ACHN (cell line): ENCODE data around the gene MAPK6.
"Not testable (repeated sequence)": the region's sequence is repeated elsewhere in the genome, so short reads cannot be mapped to it uniquely, and the experiment has no call there.

Source experiments
- DNase-seq: peaks from one replicate; pipeline ENCODE4 v3.0.0-alpha.2; 2015
- in situ Hi-C: cut with HindIII; loops from 2 replicates; pipeline ENCODE4 v1.10.0; 2017; ENCODE audit warnings: low sequenced_read_pairs, low pct_ligation_motif_present, low pct_unique_long_range_greater_than_20kb

MAPK6 gene

DNA sequence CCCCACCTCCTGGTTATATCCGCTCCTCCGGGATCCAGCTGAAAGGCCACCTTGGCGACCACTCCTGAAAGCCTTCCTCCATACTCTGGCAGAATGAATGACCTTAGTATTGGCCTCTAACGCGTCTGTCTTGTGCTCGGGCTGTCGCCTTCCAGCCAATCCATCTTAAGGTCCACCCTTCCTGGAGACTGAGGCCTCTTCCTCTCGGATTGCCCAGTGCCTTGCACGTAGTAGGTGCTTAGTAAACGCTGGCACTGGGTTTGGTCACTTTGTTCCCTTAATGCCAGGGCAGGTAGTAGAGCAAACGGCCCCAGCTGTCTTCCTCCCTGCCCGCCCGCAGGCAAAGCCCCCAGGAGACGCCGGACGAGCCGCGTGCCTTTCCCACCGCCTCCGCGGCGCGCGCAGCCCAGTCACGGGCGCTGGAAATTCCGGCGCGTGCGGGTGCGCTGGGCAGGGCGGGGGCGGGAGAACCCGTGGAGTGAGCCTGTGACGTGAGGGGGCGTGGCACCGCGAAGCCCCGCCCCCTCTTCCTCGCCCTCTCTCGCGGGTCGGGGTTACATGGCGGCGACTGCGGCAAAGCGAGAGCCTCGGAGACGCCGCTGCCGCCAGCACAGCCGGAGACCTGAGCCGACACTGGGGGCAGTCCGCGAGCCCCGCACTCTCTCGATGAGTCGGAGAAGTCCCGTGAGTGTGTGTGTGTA lies at the start of gene MAPK6:
MAPK6 (plus strand) TSS at position 527 of the 701 bp plus-strand sequence. CDS start 27,242 bp downstream, outside the sequence.
- in situ Hi-C loops: no loop called here
- DNase-seq: peak; percentile 88

DNA sequence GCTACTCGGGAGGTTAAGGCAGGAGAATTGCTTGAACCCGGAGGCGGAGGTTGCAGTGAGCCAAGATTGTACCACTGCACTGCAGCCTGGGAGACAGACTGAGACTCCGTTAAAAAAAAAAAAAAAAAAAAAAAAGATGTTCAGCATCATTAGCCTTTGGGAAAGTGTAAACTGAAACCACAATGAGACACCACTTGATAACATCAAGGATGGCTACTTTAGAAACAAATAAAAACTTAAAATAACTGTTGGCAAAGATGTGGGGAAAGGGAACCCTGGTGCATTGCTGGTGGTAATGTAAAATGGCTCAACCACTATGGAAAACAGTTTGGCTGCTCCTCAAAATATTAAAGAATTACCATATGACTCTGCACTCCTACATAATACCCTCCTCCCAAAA lies 49.3 kb upstream of the MAPK6 start:
- DNase-seq: no peak
- in situ Hi-C loops: no loop called here

DNA sequence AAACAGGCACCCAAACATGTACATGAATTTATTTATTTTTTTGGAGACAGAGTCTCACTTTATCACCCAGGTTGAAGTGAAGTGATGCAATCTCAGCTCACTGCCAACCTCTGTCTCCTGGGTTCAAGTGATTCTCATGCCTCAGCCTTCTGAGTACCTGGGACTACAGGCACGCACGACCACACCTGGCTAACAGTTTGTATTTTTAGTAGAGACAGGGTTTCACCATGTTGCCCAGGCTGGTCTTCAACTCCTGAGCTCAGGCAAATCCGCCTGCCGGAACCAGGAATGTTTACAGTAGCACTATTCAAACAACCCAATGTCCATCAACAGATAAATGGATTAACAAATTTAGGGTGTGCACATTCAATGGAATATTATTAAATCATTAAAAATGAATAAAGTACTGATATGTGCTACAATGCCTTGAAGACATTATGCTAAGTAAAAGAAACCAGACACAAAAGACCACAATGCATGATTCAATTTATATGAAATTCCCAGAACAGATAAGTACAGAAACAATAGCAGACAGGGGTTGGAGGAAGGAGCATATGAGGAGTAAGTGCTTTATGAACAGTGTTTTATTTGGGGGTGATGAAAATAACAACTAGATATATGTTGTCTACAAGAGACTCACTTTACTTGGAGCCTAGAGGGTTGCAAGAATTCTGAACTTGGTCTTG lies 48.7 kb upstream of the MAPK6 start:
- in situ Hi-C loops: no loop called here
- no peak for DNase-seq

DNA sequence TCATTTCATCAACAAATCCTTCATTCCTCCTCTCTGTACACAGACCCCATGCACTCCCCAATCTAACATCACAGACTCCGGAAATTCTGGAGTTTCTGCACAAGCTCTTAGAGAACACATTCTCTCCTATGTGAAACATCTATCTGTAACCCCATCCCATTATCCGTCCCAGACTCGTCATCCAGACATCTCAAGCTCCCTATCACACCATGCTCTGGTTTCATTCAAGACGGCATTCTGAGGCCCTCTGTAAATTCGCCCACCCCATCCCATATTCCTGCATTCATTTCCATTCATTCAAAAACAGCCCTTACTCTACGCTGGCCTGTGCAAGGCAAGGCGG lies 48.0 kb upstream of the MAPK6 start:
- no peak for DNase-seq
- in situ Hi-C loops: no loop called here

DNA sequence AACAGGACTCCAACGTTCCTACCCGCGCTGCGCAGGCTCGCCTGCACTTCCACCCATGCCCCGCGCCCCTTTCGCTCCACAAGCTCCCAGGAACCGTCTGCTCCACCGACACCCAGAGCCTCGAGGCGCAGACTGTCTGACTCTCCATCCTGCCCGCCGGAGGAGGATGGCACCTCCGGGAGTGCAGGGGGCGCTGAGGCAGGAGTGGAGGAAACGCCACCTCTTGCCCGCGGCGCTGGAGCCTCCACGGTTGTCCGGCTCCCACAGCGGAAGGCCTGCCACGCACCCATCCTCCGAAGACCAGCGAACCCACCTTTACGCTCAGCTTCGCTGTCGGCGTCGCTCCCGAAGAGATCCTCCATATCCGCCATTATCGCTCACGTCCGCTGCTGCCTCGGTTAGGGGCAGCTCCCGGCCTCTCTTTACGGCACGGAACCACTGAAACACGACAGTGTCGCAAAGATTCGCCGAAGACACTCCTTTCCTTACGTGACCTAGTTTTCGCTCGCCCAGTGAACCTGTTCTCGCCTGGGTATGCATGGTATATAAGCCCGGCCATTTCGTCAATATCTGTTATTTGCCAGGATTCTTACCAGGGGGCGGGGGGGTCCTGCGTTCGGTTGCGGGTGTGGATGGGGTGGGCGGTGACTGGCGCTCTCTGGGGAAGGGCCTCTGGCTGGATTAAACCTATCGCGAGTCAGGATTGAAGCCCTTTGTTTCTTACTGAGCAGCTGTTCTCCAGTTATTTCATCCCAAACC lies 47.5 kb upstream of the MAPK6 start, which contains the start of gene LEO1:
LEO1 (minus strand) TSS at position 404 of the 759 bp plus-strand sequence; CDS start at position 371, 33 bp downstream.
- in situ Hi-C loops: no loop called here
- DNase-seq: peak; percentile 95

DNA sequence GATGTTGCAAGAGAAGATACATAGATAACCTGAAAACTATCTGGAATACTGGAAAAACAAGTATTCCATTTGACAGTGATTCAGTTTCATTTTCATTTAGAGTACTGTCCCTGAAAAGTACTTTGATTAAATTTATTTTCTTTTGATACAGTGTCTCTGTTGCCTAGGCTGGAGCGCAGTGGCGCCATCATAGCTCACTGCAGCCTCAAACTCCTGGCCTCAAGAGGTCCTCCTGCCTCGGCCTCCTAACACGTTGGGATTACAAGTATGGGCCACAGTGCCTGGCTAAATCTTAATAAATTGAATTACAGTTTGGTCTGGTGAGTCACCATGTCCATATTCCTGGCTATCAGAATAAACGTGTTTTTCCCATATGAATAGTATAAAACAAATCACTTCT lies 45.8 kb upstream of the MAPK6 start:
- in situ Hi-C loops: no loop called here

DNA sequence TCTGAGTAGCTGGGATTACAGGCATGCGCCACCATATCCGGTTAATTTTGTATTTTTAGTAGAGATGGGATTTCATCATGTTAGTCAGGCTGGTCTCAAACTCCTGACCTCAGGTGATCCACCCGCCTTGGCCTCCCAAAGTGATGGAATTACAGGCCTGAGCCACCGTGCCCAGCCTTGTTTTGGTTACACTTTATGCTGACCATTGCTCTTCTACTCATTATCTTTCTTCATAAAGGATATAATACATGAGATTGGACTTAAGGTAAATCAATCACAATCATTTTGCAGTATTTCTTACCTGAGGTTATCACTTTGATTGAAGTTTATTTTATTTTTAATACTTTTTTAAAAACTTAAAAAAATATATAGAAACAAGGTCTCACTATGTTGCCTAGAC lies 45.2 kb upstream of the MAPK6 start:
- DNase-seq: no peak
- in situ Hi-C loops: no loop called here

More for the DNA sequence above, 45.8 kb upstream of the MAPK6 start:
- no peak for DNase-seq

DNA sequence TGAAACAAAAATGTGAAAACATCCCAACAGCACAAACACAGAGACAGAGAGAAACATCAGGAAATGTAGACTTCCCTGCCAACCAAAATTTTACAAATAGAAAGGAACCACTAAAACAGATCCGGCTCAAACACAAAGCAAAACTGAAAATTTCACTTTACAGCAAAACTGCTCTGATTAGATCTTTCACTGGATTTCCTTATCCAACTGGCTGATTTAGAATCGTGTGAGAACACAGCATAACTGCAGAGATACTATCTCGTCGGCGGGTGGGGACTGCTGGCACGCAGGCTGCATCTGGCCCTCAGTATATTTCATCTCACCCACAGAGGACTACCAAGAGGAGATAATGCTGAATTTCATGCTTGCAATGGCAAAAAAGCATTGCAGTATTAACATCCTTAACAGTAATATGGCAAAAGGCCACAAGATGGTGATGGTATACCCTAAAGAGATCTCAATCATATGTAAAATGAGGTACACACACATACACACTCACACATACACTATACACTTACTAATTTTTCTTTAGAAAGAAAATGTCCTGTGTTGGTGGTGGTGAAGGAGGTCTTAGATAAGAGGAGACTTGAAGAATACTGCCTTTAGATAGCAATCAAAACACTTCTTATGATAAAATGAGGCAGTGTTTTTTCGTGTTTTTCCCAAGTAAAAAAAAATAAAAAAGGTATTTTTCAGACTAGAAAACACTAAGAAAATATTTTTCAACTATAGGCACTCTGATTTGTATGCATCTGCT lies 36.8 kb upstream of the MAPK6 start:
- DNase-seq: peak; percentile 72
- in situ Hi-C loops: no loop called here

DNA sequence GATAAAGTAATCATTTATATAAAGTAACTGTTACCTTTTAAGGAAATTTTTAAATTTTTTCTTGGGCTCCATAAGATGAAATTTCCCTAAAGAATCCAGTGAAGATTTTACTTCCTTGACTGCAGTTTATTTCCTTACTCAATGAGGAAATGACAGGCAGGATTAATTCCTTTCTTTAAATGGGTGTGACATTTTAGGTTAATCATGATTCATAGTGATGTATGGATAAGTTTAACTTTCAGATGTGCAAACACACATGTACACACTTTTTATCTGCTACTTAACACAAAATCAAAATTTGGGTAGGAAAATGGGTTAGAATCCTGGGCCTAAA lies 36.3 kb upstream of the MAPK6 start:
- in situ Hi-C loops: no loop called here
- DNase-seq: no peak

DNA sequence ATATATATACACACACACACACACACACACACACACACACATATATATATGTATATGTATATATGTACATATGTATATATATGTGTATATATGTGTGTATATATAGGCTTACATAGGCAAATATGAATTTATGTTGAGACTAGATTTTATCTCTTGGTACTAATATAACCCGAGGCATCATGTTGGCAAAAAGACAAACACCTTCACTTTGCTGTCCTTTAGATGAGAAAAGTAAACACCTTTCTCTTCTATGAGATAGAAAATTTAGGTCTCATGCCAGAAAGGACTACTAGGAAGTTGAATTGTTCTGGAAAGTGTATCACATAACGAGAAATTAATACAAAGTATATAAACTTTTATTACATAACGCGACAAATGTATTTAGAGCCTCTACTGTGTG lies 27.9 kb upstream of the MAPK6 start:
- in situ Hi-C loops: no loop called here
- DNase-seq: no peak

DNA sequence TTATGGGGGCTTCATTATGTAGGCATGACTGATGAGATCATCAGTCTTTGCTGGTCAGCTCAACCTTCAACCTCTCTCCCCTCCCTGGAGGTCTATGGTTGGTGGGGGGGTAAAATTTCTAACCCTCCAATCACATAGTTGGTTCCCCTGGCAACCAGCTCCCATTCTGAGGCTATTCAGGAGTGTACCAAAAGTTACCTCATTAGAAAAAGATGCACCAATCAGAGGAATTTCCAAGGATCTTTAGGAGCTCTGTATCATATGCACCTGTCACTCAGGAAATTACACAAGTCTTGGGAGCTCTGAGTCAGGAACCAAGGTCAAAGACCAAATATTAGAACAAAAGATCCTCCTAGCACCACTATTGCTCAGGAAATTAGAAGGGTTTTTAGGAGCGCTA lies 26.1 kb upstream of the MAPK6 start:
- in situ Hi-C loops: no loop called here
- DNase-seq: no peak

DNA sequence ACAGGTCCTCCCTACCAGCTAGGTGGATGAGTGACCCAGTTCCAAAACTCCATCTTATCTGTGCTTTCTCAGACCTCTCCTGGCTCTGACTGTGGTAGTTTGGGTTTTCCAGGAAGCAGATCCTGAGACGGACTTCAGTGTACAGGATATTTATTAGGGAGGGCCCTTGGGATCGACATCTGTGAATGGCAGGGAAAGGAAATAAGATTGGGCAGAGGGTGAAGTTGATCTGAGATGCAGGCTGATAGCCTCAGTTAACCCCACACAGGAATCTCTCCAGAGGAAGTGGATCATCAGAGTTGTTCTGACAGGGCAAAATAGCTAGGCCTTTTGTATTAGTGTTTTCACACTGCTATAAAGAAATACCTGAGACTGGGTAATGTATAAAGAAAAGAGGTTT lies 16.7 kb upstream of the MAPK6 start:
- in situ Hi-C loops: no loop called here
- no peak for DNase-seq

DNA sequence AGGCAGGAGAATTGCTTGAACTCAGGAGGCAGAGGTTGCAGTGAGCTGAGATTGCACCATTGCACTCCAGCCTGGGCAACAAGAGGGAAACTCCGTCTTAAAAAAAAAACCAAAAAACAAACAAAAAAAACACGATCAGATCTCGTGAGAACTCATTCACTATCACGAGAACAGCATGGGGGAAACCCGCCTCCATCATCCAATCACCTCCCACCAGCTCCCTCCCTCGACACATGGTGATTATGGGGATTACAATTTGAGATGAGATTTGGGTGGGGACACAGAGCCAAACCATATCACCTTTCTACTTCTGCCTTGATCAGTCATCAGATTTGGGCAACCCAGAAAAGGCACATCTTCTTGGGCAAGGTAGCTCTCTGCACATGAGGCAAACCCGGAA lies 15.9 kb upstream of the MAPK6 start:
- DNase-seq, in situ Hi-C loops: not testable (repeated sequence)

DNA sequence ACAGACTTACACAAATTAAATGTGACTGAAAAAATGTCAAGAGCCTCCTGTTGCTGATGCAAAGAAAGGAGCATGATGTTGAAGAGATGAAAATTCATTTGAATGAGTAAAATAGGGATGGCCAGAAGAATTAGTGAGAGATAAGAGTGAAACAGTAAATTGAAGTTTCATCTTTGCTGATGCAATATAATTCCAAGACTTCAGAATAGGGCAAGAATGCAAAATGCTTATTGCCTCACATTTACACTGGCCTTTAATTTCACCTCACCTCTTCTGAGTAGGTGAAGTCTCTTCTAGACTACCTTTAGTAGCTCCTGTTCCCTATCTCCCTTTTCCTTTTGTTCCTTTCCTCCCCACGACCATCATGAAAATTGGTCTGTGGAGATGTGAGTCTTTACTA lies 15.3 kb upstream of the MAPK6 start:
- DNase-seq: no peak
- in situ Hi-C loops: no loop called here

DNA sequence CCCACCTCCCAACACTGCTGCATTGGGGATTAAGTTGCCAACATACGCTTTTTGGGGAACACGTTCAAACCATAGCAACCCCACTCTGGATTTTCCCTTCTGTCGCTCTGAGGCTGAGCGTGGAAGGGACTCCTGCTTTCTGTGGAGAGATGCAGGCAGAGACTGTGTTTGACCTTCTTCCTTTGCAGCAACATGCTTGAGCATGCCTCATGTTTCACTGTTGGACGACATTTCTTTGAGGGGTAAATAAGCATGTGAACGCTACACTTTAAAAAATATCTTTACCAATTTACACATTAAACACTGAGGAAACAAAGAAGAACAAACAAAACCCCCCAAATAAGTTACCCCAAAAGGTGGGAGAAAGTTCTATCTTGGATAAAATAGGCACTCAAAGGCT lies 14.2 kb upstream of the MAPK6 start:
- no peak for DNase-seq
- in situ Hi-C loops: no loop called here

DNA sequence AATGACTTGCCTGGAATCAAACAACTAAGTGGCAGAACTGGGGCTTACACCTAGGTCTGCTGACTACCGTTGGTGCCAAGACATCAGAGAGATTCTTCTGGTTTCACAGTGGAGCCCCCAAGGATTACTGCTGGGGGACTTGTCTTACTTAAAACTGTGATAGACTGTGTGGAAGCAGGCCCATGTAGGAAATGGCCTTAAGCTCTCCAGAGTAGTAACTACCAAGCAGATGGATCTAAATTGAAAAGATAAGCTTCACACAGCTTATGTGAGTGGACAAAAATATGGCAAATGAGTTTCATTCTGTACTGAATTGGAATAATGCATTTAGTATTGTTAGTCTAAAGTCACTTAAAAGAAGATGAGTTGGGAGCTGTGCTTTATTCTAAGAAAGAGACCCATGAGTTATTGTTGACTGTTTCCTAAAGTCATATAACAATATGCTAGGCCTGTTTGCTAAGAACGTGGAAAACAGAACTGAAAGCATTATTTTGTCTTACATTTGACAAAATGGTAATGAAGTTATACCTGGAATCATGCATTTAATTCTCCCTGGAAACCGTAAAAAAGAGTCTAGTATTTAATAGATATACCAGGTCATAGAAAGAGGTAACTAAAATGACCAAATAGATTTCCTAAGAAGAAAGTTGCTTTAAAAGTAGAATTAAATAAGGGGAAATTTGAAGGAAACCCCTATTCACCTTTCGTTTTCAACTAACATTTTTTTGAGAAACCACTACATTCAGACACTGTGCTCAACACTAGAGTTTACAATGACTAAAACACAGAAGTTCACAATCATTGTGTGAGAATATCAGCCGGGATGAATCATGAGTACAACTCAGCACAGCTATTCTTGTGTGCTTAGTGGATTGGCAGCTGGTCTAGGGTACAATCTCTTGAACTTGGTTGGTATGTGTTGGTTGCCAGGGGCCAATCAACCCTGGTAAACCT lies 13.0 kb upstream of the MAPK6 start:
- no peak for DNase-seq
- in situ Hi-C loops: no loop called here

DNA sequence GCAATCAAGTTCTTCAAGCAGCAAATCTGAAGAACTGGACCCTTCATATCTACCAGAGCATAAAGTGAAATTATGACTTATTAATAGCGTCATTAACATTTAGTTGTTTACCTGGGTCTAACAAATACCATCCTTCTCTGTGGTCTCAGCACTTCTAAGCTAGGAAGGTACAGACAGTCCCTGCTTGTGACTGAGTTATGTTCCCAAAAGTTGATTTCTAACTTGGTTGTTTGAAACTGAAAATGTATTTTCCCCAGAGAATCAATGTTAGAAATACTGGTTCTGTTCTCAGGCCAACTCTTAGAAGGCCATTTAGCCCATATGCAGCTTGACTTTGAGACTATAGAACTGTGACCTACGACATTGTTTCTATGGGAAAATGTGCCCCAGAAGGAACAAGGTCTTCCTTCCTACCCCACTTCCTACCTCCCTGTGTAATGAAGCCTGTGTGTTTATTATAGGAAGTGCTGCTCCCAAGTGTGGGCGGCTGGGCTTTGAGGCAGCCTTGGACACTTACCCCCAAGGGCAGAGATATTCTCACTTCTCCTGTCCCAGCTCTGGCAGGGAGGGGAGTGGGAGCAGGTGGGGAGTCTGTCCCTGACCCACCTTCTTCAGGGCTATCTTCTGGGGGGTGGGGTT lies 12.2 kb upstream of the MAPK6 start:
- in situ Hi-C loops: no loop called here
- DNase-seq: no peak

DNA sequence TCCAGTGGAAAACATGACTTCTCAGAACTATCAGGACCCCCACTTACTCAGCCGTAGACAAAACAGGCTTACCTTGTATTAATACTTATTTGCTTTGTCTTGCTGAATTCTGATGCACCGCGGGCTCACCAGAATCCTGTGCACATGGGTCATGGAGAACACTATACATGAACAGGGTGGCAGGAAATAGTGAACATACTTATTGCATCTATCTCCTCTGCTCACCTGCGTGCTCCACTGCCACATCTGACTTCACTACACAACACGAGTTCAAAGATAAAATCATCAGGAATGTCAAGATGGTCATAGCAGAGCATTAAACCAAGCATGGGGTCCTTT lies 10.7 kb upstream of the MAPK6 start:
- DNase-seq: no peak
- in situ Hi-C loops: no loop called here
